PC-9 (cell line): ENCODE results near the gene AKAP5.

ENCODE experiments used
- EZH2 ChIP-seq: fragments of 200-600 bp; sonication (generic); IDR thresholded peaks from 2 replicates; pipeline ENCODE4 v1.8.0; 2017; ENCODE audit warnings: antibody characterized with exemption, low read depth
- TF ChIP-seq, protein P1 (sequence below): fragments of 200-600 bp; sonication (generic); conservative IDR thresholded peaks from 2 replicates; pipeline ENCODE4 v1.6.1; 2017; ENCODE audit warnings: mixed run types, antibody characterized with exemption, mild to moderate bottlenecking, moderate library complexity

- TF ChIP-seq, protein P1, sequence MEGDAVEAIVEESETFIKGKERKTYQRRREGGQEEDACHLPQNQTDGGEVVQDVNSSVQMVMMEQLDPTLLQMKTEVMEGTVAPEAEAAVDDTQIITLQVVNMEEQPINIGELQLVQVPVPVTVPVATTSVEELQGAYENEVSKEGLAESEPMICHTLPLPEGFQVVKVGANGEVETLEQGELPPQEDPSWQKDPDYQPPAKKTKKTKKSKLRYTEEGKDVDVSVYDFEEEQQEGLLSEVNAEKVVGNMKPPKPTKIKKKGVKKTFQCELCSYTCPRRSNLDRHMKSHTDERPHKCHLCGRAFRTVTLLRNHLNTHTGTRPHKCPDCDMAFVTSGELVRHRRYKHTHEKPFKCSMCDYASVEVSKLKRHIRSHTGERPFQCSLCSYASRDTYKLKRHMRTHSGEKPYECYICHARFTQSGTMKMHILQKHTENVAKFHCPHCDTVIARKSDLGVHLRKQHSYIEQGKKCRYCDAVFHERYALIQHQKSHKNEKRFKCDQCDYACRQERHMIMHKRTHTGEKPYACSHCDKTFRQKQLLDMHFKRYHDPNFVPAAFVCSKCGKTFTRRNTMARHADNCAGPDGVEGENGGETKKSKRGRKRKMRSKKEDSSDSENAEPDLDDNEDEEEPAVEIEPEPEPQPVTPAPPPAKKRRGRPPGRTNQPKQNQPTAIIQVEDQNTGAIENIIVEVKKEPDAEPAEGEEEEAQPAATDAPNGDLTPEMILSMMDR = no peak
- no peak for TF ChIP-seq EZH2
Observed at GRCh38 chr14:64423987-64424386, 41.3 kb upstream of the AKAP5 start.
